Psoas muscle (tissue), 8 donors: ENCODE measurements around the gene ACYP2. TPM values are rescaled to one million over a fixed set of nuclear protein-coding genes. Genes with fewer than 3 reads are reported as not detected.
"Not testable (repeated sequence)": the region's sequence is repeated elsewhere in the genome, so short reads cannot be mapped to it uniquely, and the experiment has no call there.

Experiments
- ATAC-seq, 4 donors: fragments of 200-7000 bp; cut with Tn5 transposase; one replicate each; pipeline ENCODE4 v1.9.1; 2020; ENCODE audit warnings: moderate library complexity in 3 of 4, mild to moderate bottlenecking in 2 of 4
- DNase-seq, 2 donors: peaks; one replicate each; pipeline ENCODE4 v3.0.0-alpha.2; 2020
- H3K27ac ChIP-seq: fragments of 200-600 bp; one replicate; pipeline ENCODE4 v1.8.0; 2022
- H3K27me3 ChIP-seq, 3 donors: fragments of 200-600 bp in 1 of 3; one replicate each; pipeline versions ENCODE4 v1.6.1 to v1.8.0; 2013 to 2022; ENCODE audit warnings: low read length in 2 of 3, mild to moderate bottlenecking in 2 of 3, moderate library complexity in 1 of 3; ENCODE audit not compliant: insufficient read depth in 3 of 3
- H3K36me3 ChIP-seq, 2 donors: fragments of 200-600 bp in 1 of 2; one replicate each; pipeline versions ENCODE4 v1.6.1 to v1.8.0; 2013 to 2022; ENCODE audit warnings: low read depth in 1 of 2, mild to moderate bottlenecking in 1 of 2, moderate library complexity in 1 of 2; ENCODE audit not compliant: insufficient read depth in 1 of 2
- H3K4me1 ChIP-seq: fragments of 200-600 bp; one replicate; pipeline ENCODE4 v1.8.0; 2022
- H3K4me3 ChIP-seq: fragments of 200-600 bp; one replicate; pipeline ENCODE4 v1.8.0; 2022; ENCODE audit warnings: mild to moderate bottlenecking
- H3K9me3 ChIP-seq: fragments of 200-600 bp; one replicate; pipeline ENCODE4 v1.8.0; 2022
- WGBS, 3 donors: extraction: QIAGEN DNeasy Blood & Tissue Kit; methylation state at CpG; one replicate each; pipeline versions ENCODE4 v1.1.6 to v1.1.7; 2013; 5-methylcytosine and 5-hydroxymethylcytosine counted together
- intact Hi-C, 2 donors: fragments of 100-400 bp; cut with DNase I; formaldehyde crosslinking; loops; one replicate each; pipeline versions ENCODE4 v1.11.0 to v1.14.2; 2022
- polyA plus RNA-seq, 3 donors: library from polyadenylated mRNA; stranded (reverse); fragments of 200-250 nt; gene quantifications; one replicate each; pipeline ENCODE4 v1.2.3, GENCODE V29; 2013
- total RNA-seq, 4 donors: library from RNA; stranded (reverse); fragmentation: NEBNext Ultra II Directional in 2 of 4; extraction: Animal tissue kit (Norgen Biotek cat#: 25700) in 2 of 4; gene quantifications; one replicate each; pipeline versions ENCODE4 v1.2.1 to v1.2.4, GENCODE V29; 2021 to 2023
- TF ChIP-seq, protein P1 (sequence below): fragments of 200-600 bp; IDR thresholded peaks from one replicate; pipeline ENCODE4 v1.8.0; 2022; ENCODE audit warnings: antibody characterized with exemption
- donor health status: healthy with polysubstance abuse.
- donor health status: DM: no; HTN: no; CAD: no; lungs with moderate emphysema.
- donor health status: Bipolar disorder and iron deficiency.
- donor health status: healthy.
- donor health status: DM: yes; HTN: yes; CAD: no.
- donor health status: DM: no; HTN: no; CAD: no.
- donor health status: DM: no; HTN: no; CAD: no.
- donor health status: DM: yes; HTN: yes; CAD: no.

The ACYP2 gene
- total and polyA plus RNA-seq, 7 donors, result 73.5 to 231 (median 108) TPM

DNA sequence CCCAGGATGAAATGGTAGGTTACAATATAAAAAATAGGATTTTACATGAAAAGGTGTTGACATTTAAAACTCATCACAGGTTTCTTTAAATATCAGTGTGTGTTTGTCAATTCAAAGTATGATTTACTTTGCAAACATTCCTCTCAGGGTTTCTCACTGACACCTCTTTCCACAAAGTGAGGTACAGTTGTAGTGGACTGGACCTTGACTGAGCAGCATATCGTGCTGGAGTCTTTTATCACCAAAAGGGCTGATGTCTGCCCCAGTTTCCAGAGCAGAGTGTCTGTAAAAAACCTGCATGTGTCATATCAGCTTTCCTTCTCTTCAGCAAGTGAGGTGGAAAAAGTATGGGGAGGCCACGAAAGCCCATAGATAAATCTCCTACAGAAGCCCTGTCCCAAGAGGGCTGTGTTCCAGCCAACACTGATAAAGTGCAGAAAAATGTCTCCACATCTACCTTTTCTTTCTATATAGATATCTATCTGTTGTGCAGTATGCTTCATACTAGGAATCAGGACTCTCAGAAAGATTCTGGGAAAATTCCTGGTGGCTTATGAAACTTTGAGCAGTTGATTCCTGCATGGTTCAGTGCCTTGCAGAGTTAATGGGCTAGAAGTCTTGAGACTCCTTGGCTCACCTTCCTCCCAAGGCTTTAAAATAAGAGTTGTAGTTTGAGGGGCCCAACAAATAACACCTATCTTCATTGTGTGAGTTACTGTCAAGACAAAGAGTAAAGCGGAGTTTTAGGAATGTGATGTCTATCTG, 6.9 kb downstream of the ACYP2 start:
- TF ChIP-seq, protein P1, sequence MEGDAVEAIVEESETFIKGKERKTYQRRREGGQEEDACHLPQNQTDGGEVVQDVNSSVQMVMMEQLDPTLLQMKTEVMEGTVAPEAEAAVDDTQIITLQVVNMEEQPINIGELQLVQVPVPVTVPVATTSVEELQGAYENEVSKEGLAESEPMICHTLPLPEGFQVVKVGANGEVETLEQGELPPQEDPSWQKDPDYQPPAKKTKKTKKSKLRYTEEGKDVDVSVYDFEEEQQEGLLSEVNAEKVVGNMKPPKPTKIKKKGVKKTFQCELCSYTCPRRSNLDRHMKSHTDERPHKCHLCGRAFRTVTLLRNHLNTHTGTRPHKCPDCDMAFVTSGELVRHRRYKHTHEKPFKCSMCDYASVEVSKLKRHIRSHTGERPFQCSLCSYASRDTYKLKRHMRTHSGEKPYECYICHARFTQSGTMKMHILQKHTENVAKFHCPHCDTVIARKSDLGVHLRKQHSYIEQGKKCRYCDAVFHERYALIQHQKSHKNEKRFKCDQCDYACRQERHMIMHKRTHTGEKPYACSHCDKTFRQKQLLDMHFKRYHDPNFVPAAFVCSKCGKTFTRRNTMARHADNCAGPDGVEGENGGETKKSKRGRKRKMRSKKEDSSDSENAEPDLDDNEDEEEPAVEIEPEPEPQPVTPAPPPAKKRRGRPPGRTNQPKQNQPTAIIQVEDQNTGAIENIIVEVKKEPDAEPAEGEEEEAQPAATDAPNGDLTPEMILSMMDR, result no peak
- Histone ChIP-seq H3K36me3 (peaks cover 0 to 18% of the 10 kb centered on the region in 2 donors), H3K27me3 (no peaks in the 10 kb centered on the region), H3K27ac (peak overlapping the region; percentile 86), H3K9me3 (peaks cover 9% of the 10 kb centered on the region), H3K4me1 (peaks cover 26% of the 10 kb centered on the region), H3K4me3 (peak overlapping the region; percentile 44)
- ATAC-seq (peak in 3 of 4 donors; percentile 17 to 24 (median 18)), DNase-seq (no peak)
- 47 to 67% (median 52%) methylated on average over 3 of the region's 3 CpGs for WGBS, 3 donors
- intact Hi-C loops, result loop anchor here in 1 of 2 donors (5.0 kb wide), 1 partner anchor 335 kb away; the partner anchor contains the start of gene SPTBN1

- Histone ChIP-seq H3K27ac (peak overlapping the region; percentile 86), H3K4me1 (peaks cover 26% of the 10 kb centered on the region), H3K4me3 (peak overlapping the region; percentile 44), H3K36me3 (peaks cover 0 to 17% of the 10 kb centered on the region in 2 donors), H3K27me3 (no peaks in the 10 kb centered on the region), H3K9me3 (peaks cover 9% of the 10 kb centered on the region)
- intact Hi-C loops, result loop anchor here in 1 of 2 donors (5.0 kb wide), 1 partner anchor 334 kb away; the partner anchor contains the start of gene SPTBN1
- TF ChIP-seq, protein P1, result no peak
- peak; percentile 97 to 99 (median 98) for ATAC-seq
- WGBS, 3 donors, result 25 to 31% (median 25%) methylated on average over 4 of the region's 4 CpGs
- no peak for DNase-seq
Observed at GRCh38 chr2:54122939-54123338, 7.5 kb downstream of the ACYP2 start.

- H3K27ac ChIP-seq, H3K4me3 ChIP-seq, ATAC-seq, intact Hi-C loops, H3K36me3 ChIP-seq, H3K9me3 ChIP-seq, DNase-seq, H3K27me3 ChIP-seq: not testable (repeated sequence)
- peaks cover 14% of the 10 kb centered on the region for H3K4me1 ChIP-seq
- WGBS, 3 donors, result 90 to 99% (median 94%) methylated on average over 2 of the region's 2 CpGs
Observed at GRCh38 chr2:54127174-54127573, 11.8 kb downstream of the ACYP2 start.

GRCh38 chr2:54133056-54133455, 17.6 kb downstream of the ACYP2 start:
- no peak for DNase-seq
- TF ChIP-seq, protein P1, result no peak
- ATAC-seq, result no peak
- Histone ChIP-seq H3K9me3 (no peaks in the 10 kb centered on the region), H3K4me1 (no peaks in the 10 kb centered on the region), H3K27ac (no peak overlapping the region), H3K27me3 (no peaks in the 10 kb centered on the region), H3K4me3 (no peak overlapping the region), H3K36me3 (no peaks in the 10 kb centered on the region)
- intact Hi-C loops, result no loop called here
- WGBS, 3 donors, result 86 to 98% (median 96%) methylated on average over 4 of the region's 4 CpGs

DNA sequence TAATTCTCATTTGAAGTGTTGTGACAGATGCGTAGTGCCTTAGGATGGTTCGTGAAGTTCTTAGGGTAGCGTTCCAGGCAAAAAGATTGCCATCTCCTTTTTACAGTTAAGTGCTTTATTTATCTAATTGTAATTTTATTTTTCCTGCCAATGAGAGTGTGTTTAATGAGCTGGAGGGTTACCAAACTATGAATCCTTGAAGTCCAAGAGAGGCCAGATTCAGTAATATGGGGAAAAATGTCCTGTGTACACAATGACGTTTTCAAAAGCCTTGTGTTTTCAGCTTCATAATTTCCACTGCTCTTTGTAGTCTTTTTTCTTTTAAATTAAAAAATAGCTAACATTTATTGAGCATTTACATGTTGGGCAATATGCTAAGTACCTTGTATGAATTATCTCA, 23.8 kb downstream of the ACYP2 start:
- no peak for DNase-seq
- TF ChIP-seq, protein P1, result no peak
- Histone ChIP-seq H3K9me3 (no peaks in the 10 kb centered on the region), H3K4me1 (no peaks in the 10 kb centered on the region), H3K36me3 (peaks cover 0 to 37% of the 10 kb centered on the region in 2 donors), H3K27ac (no peak overlapping the region), H3K4me3 (no peak overlapping the region), H3K27me3 (no peaks in the 10 kb centered on the region)
- no peak for ATAC-seq
- 81 to 87% (median 84%) methylated on average over 4 of the region's 4 CpGs for WGBS, 3 donors
- intact Hi-C loops, result no loop called here
